Cardiac fibroblast (primary cell): Measurements from ENCODE around the gene SMC6.

Experiments
- DNase-seq, 2 donors: peaks; one replicate each; pipeline versions ENCODE4 v3.0.0 to v3.0.0-alpha.2; 2010; ENCODE audit warnings: low read depth in 2 of 2
- H3K4me3 ChIP-seq, 2 donors: replicated peaks in 1 of 2; 1 replicate in 1 of 2; 2 replicates in 1 of 2; pipeline ENCODE4 v1.5.1; 2011; ENCODE audit warnings: low read depth in 2 of 2, low read length in 2 of 2, mild to moderate bottlenecking in 2 of 2, moderate library complexity in 1 of 2
- CTCF ChIP-seq: IDR thresholded peaks from one replicate; pipeline ENCODE4 v1.5.1; 2011; ENCODE audit warnings: low read depth, mild to moderate bottlenecking, low read length, inconsistent platforms

Gene SMC6

GRCh38 chr2:17636257-17636656 lies 117.4 kb downstream of the SMC6 start:
- no peak for DNase-seq
- TF ChIP-seq CTCF: no peak
- H3K4me3 ChIP-seq: no peak overlapping the region

- H3K4me3 ChIP-seq: no peak overlapping the region
- DNase-seq: no peak
Observed at GRCh38 chr2:17634997-17635396, 118.6 kb downstream of the SMC6 start.

DNA sequence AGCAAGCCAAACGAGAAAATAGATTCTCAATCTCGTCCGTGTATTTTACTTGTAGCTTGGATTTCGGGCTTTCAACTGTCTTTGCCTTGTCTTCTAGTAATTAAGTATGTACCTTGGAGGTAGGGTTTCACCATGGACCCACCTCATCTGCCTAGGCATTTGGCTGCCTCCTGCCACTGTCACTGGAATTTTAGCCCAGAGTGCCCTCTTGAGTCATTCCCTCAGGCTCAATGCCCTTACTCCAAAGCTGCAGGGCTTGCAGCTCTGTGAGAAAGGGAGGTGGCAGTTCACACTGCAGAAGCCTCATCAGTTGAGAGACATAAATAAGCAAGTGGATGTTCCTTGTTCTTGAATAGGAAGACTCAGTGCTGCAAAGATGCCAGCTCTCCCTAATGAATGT lies 123.5 kb downstream of the SMC6 start:
- TF ChIP-seq CTCF: no peak
- no peak overlapping the region for H3K4me3 ChIP-seq
- no peak for DNase-seq

More at GRCh38 chr2:17634997-17635396, 118.6 kb downstream of the SMC6 start:
- no peak for TF ChIP-seq CTCF

DNA sequence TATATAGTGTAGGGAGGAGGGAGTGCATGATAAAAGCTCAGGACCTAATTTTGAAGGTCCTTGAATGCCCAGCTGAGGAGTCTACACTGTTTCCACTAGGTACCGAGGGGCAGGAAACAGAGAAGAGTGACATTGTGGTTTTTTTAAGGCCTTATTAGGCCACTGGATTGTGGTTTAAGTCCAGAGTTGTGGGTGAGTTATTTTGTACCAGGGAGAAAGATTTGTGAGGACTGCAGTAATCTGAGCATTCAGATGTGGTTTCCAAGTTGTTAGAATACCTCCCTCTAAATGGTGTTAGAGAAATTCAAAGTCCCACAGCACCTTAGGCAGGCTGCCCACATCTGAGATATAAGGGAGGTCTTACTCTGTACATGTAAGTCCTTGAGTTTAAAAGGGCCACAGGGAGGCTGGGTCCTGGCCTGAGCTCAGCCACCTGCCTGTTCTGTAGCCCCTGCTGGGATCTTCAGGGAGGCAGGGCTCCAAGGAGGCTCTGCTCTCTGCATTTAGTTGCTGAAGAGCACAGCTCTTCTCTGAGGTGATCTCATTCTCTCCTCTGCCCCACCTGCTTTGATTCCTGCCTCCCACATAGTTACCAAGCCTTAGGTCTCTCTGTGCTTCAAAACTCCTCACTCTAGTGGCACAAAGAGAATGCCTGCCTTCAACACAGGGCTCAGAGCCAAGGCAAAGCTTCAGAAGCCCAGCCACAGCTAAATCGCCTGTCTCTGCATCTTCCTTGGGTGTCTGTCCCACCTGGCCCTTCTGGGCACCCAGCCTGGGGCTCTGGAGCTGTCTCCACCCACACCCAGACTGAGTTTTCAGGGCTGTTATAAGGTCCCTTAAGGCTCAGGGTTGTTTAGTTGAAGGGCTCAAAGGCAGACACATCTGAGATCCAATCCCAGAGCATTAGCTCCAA lies 125.0 kb downstream of the SMC6 start:
- H3K4me3 ChIP-seq: no peak overlapping the region
- TF ChIP-seq CTCF: no peak
- DNase-seq: peak in 1 of 2 donors; percentile 31

- peak in 1 of 2 donors; percentile 49 for DNase-seq
- H3K4me3 ChIP-seq: no peak overlapping the region
- no peak for TF ChIP-seq CTCF
Observed at GRCh38 chr2:17627434-17627833, 126.2 kb downstream of the SMC6 start.

GRCh38 chr2:17626986-17627385 lies 126.6 kb downstream of the SMC6 start:
- no peak overlapping the region for H3K4me3 ChIP-seq
- DNase-seq: no peak
- TF ChIP-seq CTCF: no peak
